ENCODE results near the gene NUDT16.

The NUDT16 gene

GRCh38 chr3:131405411-131405810, 23.8 kb downstream of the NUDT16 start:
- Histone ChIP-seq H2AFZ (ENCODE audit: low read length) (no peak overlapping the region), H2BK120ac (ENCODE audit: low read depth, low read length) (no peak overlapping the region), H2BK12ac (ENCODE audit: low read length) (no peak overlapping the region), H3K9ac (ENCODE audit: low read depth, low read length, poor library complexity) (no peak overlapping the region), H3K23ac (ENCODE audit: low read depth, low read length, poor library complexity) (no peak overlapping the region), H3K36me3 (replicated peaks in 1 of 2; ENCODE audit: control insufficient read depth in 2 of 2, insufficient read depth in 2 of 2, low read length in 2 of 2) (no peaks in the 10 kb centered on the region), H4K91ac (ENCODE audit: low read depth, low read length, poor library complexity) (no peak overlapping the region), H3K4me1 (ENCODE audit: control insufficient read depth in 2 of 2, insufficient read depth in 1 of 2, low read depth in 1 of 2, low read length in 2 of 2) (no peaks in the 10 kb centered on the region), H3K79me1 (ENCODE audit: low read depth, low read length) (no peaks in the 10 kb centered on the region), H3K27me3 (ENCODE audit: control insufficient read depth in 3 of 3, insufficient read depth in 3 of 3, low read depth in 1 of 3, low read length in 3 of 3) (no peaks in the 10 kb centered on the region), H3K4me3 (ENCODE audit: low read length in 2 of 2) (no peak overlapping the region), H2BK15ac (ENCODE audit: low read length) (no peak overlapping the region), H3K4ac (ENCODE audit: low read length) (no peak overlapping the region), H3K14ac (ENCODE audit: low read length) (no peak overlapping the region), H2BK5ac (ENCODE audit: low read length) (no peak overlapping the region), H3K27ac (replicated peaks; ENCODE audit: low read length) (no peak overlapping the region), H3K18ac (ENCODE audit: low read length) (no peak overlapping the region), H4K8ac (ENCODE audit: low read depth, low read length) (no peak overlapping the region), H2AK5ac (ENCODE audit: low read depth, low read length) (no peak overlapping the region), H3K4me2 (ENCODE audit: insufficient read depth, low read length, poor library complexity, severe bottlenecking) (no peak overlapping the region), H3K9me3 (replicated peaks in 1 of 2; ENCODE audit: control insufficient read depth in 2 of 2, insufficient read depth in 1 of 2, low read depth in 1 of 2, low read length in 2 of 2) (peaks cover 0 to 2% of the 10 kb centered on the region in 2 donors)
- WGBS, 2 donors (ENCODE audit: extremely low coverage in 2 of 2, insufficient read length in 2 of 2, insufficient replicate concordance in 1 of 2) = no CpG with 5 or more reads among the region's 1 CpG
- no peak for DNase-seq (ENCODE audit: low spot score)

DNA sequence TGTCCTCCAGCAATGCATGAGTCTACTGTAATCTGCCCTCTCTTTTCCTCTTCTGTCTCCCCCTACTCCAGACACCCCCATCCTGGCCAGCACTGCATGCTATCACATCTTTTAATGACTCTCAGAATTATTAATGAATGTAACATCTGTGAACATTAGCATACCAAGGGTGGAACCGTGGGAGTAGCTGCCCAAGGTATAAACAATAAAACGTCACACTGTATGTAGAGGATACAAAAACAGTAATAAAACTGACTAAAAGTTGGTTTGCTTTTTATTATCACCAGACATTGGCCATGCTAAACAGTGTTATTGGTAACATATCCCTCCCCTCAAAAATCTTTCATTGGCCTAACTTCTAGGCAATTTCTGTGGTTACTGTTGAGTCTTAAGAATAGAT, 24.7 kb downstream of the NUDT16 start:
- Histone ChIP-seq H4K91ac (ENCODE audit: low read depth, low read length, poor library complexity) (no peak overlapping the region), H2BK15ac (ENCODE audit: low read length) (no peak overlapping the region), H3K18ac (ENCODE audit: low read length) (no peak overlapping the region), H3K36me3 (replicated peaks in 1 of 2; ENCODE audit: control insufficient read depth in 2 of 2, insufficient read depth in 2 of 2, low read length in 2 of 2) (no peaks in the 10 kb centered on the region), H2AFZ (ENCODE audit: low read length) (no peak overlapping the region), H3K27ac (replicated peaks; ENCODE audit: low read length) (no peak overlapping the region), H3K4me3 (ENCODE audit: low read length in 2 of 2) (no peak overlapping the region), H2BK12ac (ENCODE audit: low read length) (no peak overlapping the region), H2BK5ac (ENCODE audit: low read length) (no peak overlapping the region), H3K9ac (ENCODE audit: low read depth, low read length, poor library complexity) (no peak overlapping the region), H4K8ac (ENCODE audit: low read depth, low read length) (no peak overlapping the region), H3K79me1 (ENCODE audit: low read depth, low read length) (no peaks in the 10 kb centered on the region), H3K4me1 (ENCODE audit: control insufficient read depth in 2 of 2, insufficient read depth in 1 of 2, low read depth in 1 of 2, low read length in 2 of 2) (no peaks in the 10 kb centered on the region), H2AK5ac (ENCODE audit: low read depth, low read length) (no peak overlapping the region), H3K14ac (ENCODE audit: low read length) (no peak overlapping the region), H3K4ac (ENCODE audit: low read length) (no peak overlapping the region), H3K23ac (ENCODE audit: low read depth, low read length, poor library complexity) (no peak overlapping the region), H3K4me2 (ENCODE audit: insufficient read depth, low read length, poor library complexity, severe bottlenecking) (no peak overlapping the region), H3K27me3 (ENCODE audit: control insufficient read depth in 3 of 3, insufficient read depth in 3 of 3, low read depth in 1 of 3, low read length in 3 of 3) (no peaks in the 10 kb centered on the region), H2BK120ac (ENCODE audit: low read depth, low read length) (no peak overlapping the region), H3K9me3 (replicated peaks in 1 of 2; ENCODE audit: control insufficient read depth in 2 of 2, insufficient read depth in 1 of 2, low read depth in 1 of 2, low read length in 2 of 2) (peaks cover 0 to 2% of the 10 kb centered on the region in 2 donors)
- no CpG with 5 or more reads among the region's 2 CpGs for WGBS, 2 donors (ENCODE audit: extremely low coverage in 2 of 2, insufficient read length in 2 of 2, insufficient replicate concordance in 1 of 2)
- no peak for DNase-seq (ENCODE audit: low spot score)

GRCh38 chr3:131417751-131418150, 36.2 kb downstream of the NUDT16 start:
- Histone ChIP-seq H3K18ac (ENCODE audit: low read length) (no peak overlapping the region), H3K9ac (ENCODE audit: low read depth, low read length, poor library complexity) (no peak overlapping the region), H2BK12ac (ENCODE audit: low read length) (no peak overlapping the region), H2BK120ac (ENCODE audit: low read depth, low read length) (no peak overlapping the region), H3K27ac (replicated peaks; ENCODE audit: low read length) (no peak overlapping the region), H2BK5ac (ENCODE audit: low read length) (no peak overlapping the region), H3K4me1 (ENCODE audit: control insufficient read depth in 2 of 2, insufficient read depth in 1 of 2, low read depth in 1 of 2, low read length in 2 of 2) (no peaks in the 10 kb centered on the region), H2AK5ac (ENCODE audit: low read depth, low read length) (no peak overlapping the region), H3K4ac (ENCODE audit: low read length) (no peak overlapping the region), H3K4me3 (ENCODE audit: low read length in 2 of 2) (no peak overlapping the region), H3K9me3 (replicated peaks in 1 of 2; ENCODE audit: control insufficient read depth in 2 of 2, insufficient read depth in 1 of 2, low read depth in 1 of 2, low read length in 2 of 2) (no peaks in the 10 kb centered on the region), H3K23ac (ENCODE audit: low read depth, low read length, poor library complexity) (no peak overlapping the region), H4K8ac (ENCODE audit: low read depth, low read length) (no peak overlapping the region), H2BK15ac (ENCODE audit: low read length) (no peak overlapping the region), H3K27me3 (ENCODE audit: control insufficient read depth in 3 of 3, insufficient read depth in 3 of 3, low read depth in 1 of 3, low read length in 3 of 3) (no peaks in the 10 kb centered on the region), H3K79me1 (ENCODE audit: low read depth, low read length) (no peaks in the 10 kb centered on the region), H4K91ac (ENCODE audit: low read depth, low read length, poor library complexity) (no peak overlapping the region), H2AFZ (ENCODE audit: low read length) (no peak overlapping the region), H3K4me2 (ENCODE audit: insufficient read depth, low read length, poor library complexity, severe bottlenecking) (no peak overlapping the region), H3K36me3 (replicated peaks in 1 of 2; ENCODE audit: control insufficient read depth in 2 of 2, insufficient read depth in 2 of 2, low read length in 2 of 2) (no peaks in the 10 kb centered on the region), H3K14ac (ENCODE audit: low read length) (no peak overlapping the region)
- DNase-seq (ENCODE audit: low spot score) = no peak
- no CpG with 5 or more reads among the region's 2 CpGs for WGBS, 2 donors (ENCODE audit: extremely low coverage in 2 of 2, insufficient read length in 2 of 2, insufficient replicate concordance in 1 of 2)

DNA sequence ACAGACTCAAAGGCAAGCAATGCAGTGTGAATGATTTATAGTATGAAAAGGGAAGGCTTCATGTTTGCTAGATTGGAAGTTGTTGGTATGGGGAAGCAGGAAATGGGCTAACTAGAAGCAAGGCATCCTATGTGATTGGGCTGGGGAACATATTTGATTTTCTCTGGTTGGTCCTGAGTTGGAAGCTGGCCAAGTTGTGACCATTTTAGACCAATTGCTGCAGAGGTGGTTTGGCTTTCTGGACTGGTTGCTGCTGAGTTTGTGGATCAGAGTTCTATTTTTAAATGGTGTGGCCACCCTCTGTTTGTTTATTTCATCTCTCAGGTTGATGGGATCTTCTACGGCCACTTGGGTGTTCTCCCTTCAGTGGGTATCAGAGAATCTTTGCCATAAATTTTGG, 39.7 kb downstream of the NUDT16 start:
- Histone ChIP-seq H3K4me1 (ENCODE audit: control insufficient read depth in 2 of 2, insufficient read depth in 1 of 2, low read depth in 1 of 2, low read length in 2 of 2) (no peaks in the 10 kb centered on the region), H2BK15ac (ENCODE audit: low read length) (no peak overlapping the region), H2BK12ac (ENCODE audit: low read length) (no peak overlapping the region), H3K36me3 (replicated peaks in 1 of 2; ENCODE audit: control insufficient read depth in 2 of 2, insufficient read depth in 2 of 2, low read length in 2 of 2) (no peaks in the 10 kb centered on the region), H3K79me1 (ENCODE audit: low read depth, low read length) (no peaks in the 10 kb centered on the region), H3K9ac (ENCODE audit: low read depth, low read length, poor library complexity) (no peak overlapping the region), H3K4me2 (ENCODE audit: insufficient read depth, low read length, poor library complexity, severe bottlenecking) (no peak overlapping the region), H3K27me3 (ENCODE audit: control insufficient read depth in 3 of 3, insufficient read depth in 3 of 3, low read depth in 1 of 3, low read length in 3 of 3) (no peaks in the 10 kb centered on the region), H3K27ac (replicated peaks; ENCODE audit: low read length) (no peak overlapping the region), H2BK120ac (ENCODE audit: low read depth, low read length) (no peak overlapping the region), H3K18ac (ENCODE audit: low read length) (no peak overlapping the region), H3K23ac (ENCODE audit: low read depth, low read length, poor library complexity) (no peak overlapping the region), H4K8ac (ENCODE audit: low read depth, low read length) (no peak overlapping the region), H4K91ac (ENCODE audit: low read depth, low read length, poor library complexity) (no peak overlapping the region), H3K9me3 (replicated peaks in 1 of 2; ENCODE audit: control insufficient read depth in 2 of 2, insufficient read depth in 1 of 2, low read depth in 1 of 2, low read length in 2 of 2) (no peaks in the 10 kb centered on the region), H2AFZ (ENCODE audit: low read length) (no peak overlapping the region), H3K4ac (ENCODE audit: low read length) (no peak overlapping the region), H3K4me3 (ENCODE audit: low read length in 2 of 2) (no peak overlapping the region), H3K14ac (ENCODE audit: low read length) (no peak overlapping the region), H2AK5ac (ENCODE audit: low read depth, low read length) (no peak overlapping the region), H2BK5ac (ENCODE audit: low read length) (no peak overlapping the region)
- DNase-seq (ENCODE audit: low spot score) = no peak
- WGBS, 2 donors (ENCODE audit: extremely low coverage in 2 of 2, insufficient read length in 2 of 2, insufficient replicate concordance in 1 of 2) = no CpG with 5 or more reads among the region's 1 CpG
